SK-N-SH treated with all-trans-retinoic acid at 6 μM for 48 hours (cell line): Measurements from ENCODE around the gene SLC13A5.

Source experiments
- ARNTL ChIP-seq: fragments of 450-650 bp; formaldehyde crosslinking; IDR thresholded peaks from 2 replicates; pipeline ENCODE4 v1.5.0; 2020; ENCODE audit warnings: low read depth, mild to moderate bottlenecking, moderate library complexity, borderline replicate concordance
- TF ChIP-seq, protein P1 (sequence below): fragments of 250-450 bp; sonication (Bioruptor Pico); IDR thresholded peaks from 2 replicates; pipeline ENCODE4 v1.5.1; 2020; ENCODE audit warnings: low read depth, mild to moderate bottlenecking, moderate library complexity

DNA sequence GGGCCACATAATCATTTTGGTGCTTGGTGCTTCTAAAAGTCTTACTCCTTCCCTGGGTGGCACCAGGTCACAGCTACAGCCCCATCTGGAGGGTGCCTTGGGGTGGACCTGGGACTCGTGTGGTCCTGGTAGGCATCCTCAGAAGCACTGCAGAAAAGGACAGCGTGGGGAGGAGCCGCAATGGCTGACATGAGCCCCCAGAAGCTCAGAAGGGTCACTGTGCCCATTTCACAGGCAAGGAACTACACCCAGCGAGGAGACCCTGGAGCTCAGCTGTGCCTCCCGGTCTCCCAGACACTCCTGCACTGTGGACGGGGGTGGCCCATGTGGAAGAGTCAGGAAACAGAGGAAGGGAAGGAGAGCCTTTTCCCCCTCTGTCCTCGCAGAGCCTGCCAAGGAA lies 35.2 kb downstream of the SLC13A5 start:
- TF ChIP-seq ARNTL, result no peak
- TF ChIP-seq, protein P1, sequence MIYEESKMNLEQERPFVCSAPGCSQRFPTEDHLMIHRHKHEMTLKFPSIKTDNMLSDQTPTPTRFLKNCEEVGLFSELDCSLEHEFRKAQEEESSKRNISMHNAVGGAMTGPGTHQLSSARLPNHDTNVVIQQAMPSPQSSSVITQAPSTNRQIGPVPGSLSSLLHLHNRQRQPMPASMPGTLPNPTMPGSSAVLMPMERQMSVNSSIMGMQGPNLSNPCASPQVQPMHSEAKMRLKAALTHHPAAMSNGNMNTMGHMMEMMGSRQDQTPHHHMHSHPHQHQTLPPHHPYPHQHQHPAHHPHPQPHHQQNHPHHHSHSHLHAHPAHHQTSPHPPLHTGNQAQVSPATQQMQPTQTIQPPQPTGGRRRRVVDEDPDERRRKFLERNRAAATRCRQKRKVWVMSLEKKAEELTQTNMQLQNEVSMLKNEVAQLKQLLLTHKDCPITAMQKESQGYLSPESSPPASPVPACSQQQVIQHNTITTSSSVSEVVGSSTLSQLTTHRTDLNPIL (CRISPR knock-in tag), result no peak
